GM12801 (cell line): ENCODE data around the gene TGM4.

Experiments
- CTCF ChIP-seq: IDR thresholded peaks from one replicate; pipeline ENCODE4 v1.5.1; 2011; ENCODE audit warnings: control low read depth; ENCODE audit not compliant: insufficient read length; ENCODE audit errors: extremely low read depth

Gene TGM4

GRCh38 chr3:44865272-44866035 is 9.0 kb upstream of the TGM4 start:
- TF ChIP-seq CTCF, result no peak

GRCh38 chr3:44867421-44868111 is 6.8 kb upstream of the TGM4 start:
- TF ChIP-seq CTCF, result no peak

- TF ChIP-seq CTCF, result no peak
These were observed 3.9 kb upstream of the TGM4 start for GRCh38 chr3:44870375-44871061.

- TF ChIP-seq CTCF, result no peak
These were observed 1.2 kb downstream of the TGM4 start for GRCh38 chr3:44875596-44875995.

- no peak for TF ChIP-seq CTCF
These were observed 2.9 kb downstream of the TGM4 start for GRCh38 chr3:44877333-44877732.

- TF ChIP-seq CTCF, result no peak
These were observed 5.9 kb downstream of the TGM4 start for GRCh38 chr3:44880284-44880683.

- TF ChIP-seq CTCF, result no peak
These were observed 9.0 kb downstream of the TGM4 start for GRCh38 chr3:44883213-44883955.
